HL-60 (cell line): ENCODE results near the gene NUTM2F.
"Not testable (repeated sequence)": the region's sequence is repeated elsewhere in the genome, so short reads cannot be mapped to it uniquely, and the experiment has no call there.

Experiments used
- DNase-seq, 2 experiments: peaks; one replicate each; pipeline ENCODE4 v3.0.0-alpha.2; 2010 to 2020; ENCODE audit warnings: low read depth in 1 of 2, low spot score in 1 of 2
- H3K27ac ChIP-seq: fragments of 250-450 bp; sonication (Bioruptor Pico); replicated peaks from 2 replicates; pipeline ENCODE4 v1.5.1; 2020; ENCODE audit warnings: mild to moderate bottlenecking, moderate library complexity
- H3K27me3 ChIP-seq: fragments of 250-450 bp; sonication (Bioruptor Pico); 2 replicates; pipeline ENCODE4 v1.5.1; 2021; ENCODE audit warnings: mild to moderate bottlenecking, moderate library complexity; ENCODE audit not compliant: insufficient read depth, poor library complexity, severe bottlenecking
- H3K4me3 ChIP-seq: replicated peaks from 2 replicates; pipeline ENCODE4 v1.5.1; 2011; ENCODE audit warnings: mild to moderate bottlenecking, control low read depth, low read length; ENCODE audit not compliant: insufficient read depth
- GABPA ChIP-seq: IDR thresholded peaks from 2 replicates; pipeline ENCODE4 v1.6.1; 2012; ENCODE audit warnings: low read depth
- POLR2AphosphoS5 ChIP-seq: IDR thresholded peaks from 2 replicates; pipeline ENCODE4 v1.6.1; 2012; ENCODE audit warnings: low read depth
- SPI1 ChIP-seq: IDR thresholded peaks from 2 replicates; pipeline ENCODE4 v1.6.1; 2012; ENCODE audit warnings: low read depth, mild to moderate bottlenecking, borderline replicate concordance
- TF ChIP-seq, protein P1 (sequence below): IDR thresholded peaks from 2 replicates; pipeline ENCODE4 v1.6.1; 2012; ENCODE audit warnings: low read depth; ENCODE audit not compliant: insufficient replicate concordance
- TF ChIP-seq, protein P2 (sequence below): IDR thresholded peaks from one replicate; pipeline ENCODE4 v1.5.1; 2011; ENCODE audit warnings: low read length, control low read depth, inconsistent platforms; ENCODE audit not compliant: insufficient read depth

The NUTM2F gene

DNA sequence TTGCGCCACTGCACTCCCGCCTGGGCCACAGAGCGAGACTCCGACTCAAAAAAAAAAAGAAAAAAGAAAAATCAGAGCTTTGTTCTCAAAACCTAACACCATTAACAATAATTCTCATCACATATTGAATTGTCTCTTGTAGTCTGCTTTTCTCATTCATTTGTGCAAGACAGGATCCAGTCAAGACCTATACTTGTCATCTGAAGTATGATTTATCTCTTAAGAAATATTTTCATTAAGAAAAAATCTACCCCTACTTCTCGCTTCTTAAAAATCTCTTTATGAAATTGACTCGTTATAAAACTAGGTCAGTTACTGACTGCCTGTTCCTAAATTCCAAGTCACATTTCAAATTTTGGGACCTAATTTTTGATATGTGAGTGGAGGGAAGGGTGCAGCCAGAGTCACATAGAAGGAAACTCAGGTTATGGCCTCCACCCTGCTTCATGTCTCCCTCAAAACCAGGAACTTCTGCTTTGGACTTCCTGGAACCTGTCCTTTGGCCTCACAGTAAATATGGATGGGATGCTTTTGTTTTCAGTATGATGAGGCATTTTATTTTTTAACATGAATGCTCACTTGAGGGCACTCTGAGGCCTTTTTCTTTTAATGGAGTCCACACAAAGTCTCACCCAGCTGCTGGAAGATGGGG, 50.4 kb downstream of the NUTM2F start:
- TF ChIP-seq GABPA, result no peak
- TF ChIP-seq, protein P1, sequence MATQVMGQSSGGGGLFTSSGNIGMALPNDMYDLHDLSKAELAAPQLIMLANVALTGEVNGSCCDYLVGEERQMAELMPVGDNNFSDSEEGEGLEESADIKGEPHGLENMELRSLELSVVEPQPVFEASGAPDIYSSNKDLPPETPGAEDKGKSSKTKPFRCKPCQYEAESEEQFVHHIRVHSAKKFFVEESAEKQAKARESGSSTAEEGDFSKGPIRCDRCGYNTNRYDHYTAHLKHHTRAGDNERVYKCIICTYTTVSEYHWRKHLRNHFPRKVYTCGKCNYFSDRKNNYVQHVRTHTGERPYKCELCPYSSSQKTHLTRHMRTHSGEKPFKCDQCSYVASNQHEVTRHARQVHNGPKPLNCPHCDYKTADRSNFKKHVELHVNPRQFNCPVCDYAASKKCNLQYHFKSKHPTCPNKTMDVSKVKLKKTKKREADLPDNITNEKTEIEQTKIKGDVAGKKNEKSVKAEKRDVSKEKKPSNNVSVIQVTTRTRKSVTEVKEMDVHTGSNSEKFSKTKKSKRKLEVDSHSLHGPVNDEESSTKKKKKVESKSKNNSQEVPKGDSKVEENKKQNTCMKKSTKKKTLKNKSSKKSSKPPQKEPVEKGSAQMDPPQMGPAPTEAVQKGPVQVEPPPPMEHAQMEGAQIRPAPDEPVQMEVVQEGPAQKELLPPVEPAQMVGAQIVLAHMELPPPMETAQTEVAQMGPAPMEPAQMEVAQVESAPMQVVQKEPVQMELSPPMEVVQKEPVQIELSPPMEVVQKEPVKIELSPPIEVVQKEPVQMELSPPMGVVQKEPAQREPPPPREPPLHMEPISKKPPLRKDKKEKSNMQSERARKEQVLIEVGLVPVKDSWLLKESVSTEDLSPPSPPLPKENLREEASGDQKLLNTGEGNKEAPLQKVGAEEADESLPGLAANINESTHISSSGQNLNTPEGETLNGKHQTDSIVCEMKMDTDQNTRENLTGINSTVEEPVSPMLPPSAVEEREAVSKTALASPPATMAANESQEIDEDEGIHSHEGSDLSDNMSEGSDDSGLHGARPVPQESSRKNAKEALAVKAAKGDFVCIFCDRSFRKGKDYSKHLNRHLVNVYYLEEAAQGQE, result no peak
- TF ChIP-seq, protein P2, sequence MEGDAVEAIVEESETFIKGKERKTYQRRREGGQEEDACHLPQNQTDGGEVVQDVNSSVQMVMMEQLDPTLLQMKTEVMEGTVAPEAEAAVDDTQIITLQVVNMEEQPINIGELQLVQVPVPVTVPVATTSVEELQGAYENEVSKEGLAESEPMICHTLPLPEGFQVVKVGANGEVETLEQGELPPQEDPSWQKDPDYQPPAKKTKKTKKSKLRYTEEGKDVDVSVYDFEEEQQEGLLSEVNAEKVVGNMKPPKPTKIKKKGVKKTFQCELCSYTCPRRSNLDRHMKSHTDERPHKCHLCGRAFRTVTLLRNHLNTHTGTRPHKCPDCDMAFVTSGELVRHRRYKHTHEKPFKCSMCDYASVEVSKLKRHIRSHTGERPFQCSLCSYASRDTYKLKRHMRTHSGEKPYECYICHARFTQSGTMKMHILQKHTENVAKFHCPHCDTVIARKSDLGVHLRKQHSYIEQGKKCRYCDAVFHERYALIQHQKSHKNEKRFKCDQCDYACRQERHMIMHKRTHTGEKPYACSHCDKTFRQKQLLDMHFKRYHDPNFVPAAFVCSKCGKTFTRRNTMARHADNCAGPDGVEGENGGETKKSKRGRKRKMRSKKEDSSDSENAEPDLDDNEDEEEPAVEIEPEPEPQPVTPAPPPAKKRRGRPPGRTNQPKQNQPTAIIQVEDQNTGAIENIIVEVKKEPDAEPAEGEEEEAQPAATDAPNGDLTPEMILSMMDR, result no peak
- no peak for TF ChIP-seq SPI1
- no peak for TF ChIP-seq POLR2AphosphoS5
- Histone ChIP-seq H3K4me3 (no peak overlapping the region), H3K27me3 (no peaks in the 10 kb centered on the region), H3K27ac (no peak overlapping the region)
- DNase-seq, result no peak

- not testable (repeated sequence) for H3K27me3 ChIP-seq, DNase-seq, H3K4me3 ChIP-seq, H3K27ac ChIP-seq
Measured at GRCh38 chr9:94277029-94277428, 51.4 kb downstream of the NUTM2F start.

- TF ChIP-seq SPI1 (no peak), POLR2AphosphoS5 (no peak)
- no peak for DNase-seq
- H3K4me3 ChIP-seq, result no peak overlapping the region
- no peaks in the 10 kb centered on the region for H3K27me3 ChIP-seq
- H3K27ac ChIP-seq, result no peak overlapping the region
Measured at GRCh38 chr9:94270009-94270408, 58.4 kb downstream of the NUTM2F start.

- TF ChIP-seq, protein P1, result no peak
- no peak for TF ChIP-seq POLR2AphosphoS5
- TF ChIP-seq SPI1, result no peak
- no peak for TF ChIP-seq GABPA
- TF ChIP-seq, protein P2, result no peak
- Histone ChIP-seq H3K27me3 (no peaks in the 10 kb centered on the region), H3K4me3 (no peak overlapping the region), H3K27ac (no peak overlapping the region)
- DNase-seq, result no peak
Measured at GRCh38 chr9:94269264-94269663, 59.2 kb downstream of the NUTM2F start.
